Measurements from ENCODE around the gene AHNAK. TPM values are rescaled to one million over a fixed set of nuclear protein-coding genes. Genes with fewer than 3 reads are reported as not detected.

Gene AHNAK
- polyA plus RNA-seq, 6 donors from 2014 or later = 2.0 to 45.3 (median 15.9) TPM

DNA sequence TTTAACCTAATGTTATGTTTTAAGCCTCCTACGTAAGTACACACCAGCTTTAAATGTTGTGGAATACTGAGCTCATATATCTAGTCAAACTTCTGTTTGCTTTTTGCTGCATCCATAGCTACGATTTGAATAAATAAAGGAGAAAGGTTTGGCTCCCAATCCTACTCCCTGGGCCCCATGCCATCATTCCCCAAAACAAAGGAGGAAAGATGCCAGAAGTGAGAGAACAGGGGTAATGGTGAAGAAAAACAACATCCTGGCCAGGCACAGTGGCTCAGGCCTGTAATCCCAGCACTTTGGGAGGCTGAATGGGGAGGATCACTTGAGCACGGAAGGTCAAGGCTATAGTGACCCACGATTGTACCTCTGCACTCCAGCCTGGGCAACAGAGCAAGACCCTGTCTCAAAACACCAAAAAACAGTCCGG, 101.3 kb downstream of the AHNAK start:
- H3K4me3 Mint-ChIP-seq = peak overlapping the region in 4 of 8 donors; percentile 85 to 95 (median 92)
- peak overlapping the region in 2 of 6 donors; percentile 79 to 95 for H3K27ac Mint-ChIP-seq

DNA sequence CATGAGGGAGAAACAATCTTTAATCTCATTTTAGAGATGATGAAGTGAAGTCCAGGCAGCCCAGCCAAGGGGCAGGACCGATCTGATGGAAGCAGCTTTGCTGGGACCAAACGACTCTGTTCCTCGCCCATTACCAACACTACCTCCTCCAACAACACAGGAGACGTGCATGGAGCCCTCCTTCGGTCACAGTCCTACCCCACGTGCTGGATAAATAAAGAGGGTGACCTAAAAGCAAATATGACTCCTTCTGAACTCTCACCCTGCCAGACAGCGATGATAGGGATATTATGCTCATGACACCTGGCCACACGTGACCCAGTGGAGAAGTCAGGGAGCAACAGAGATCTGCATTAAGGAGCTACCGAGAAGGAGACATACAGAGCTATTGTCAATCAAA, 101.8 kb downstream of the AHNAK start:
- H3K4me1 Mint-ChIP-seq = peaks cover 17 to 45% (median 33%) of the 10 kb centered on the region in 3 donors
- H3K9me3 Mint-ChIP-seq = no peaks in the 10 kb centered on the region
- no peaks in the 10 kb centered on the region for H3K36me3 Mint-ChIP-seq
- ATAC-seq (ENCODE audit: low read depth in 2 of 2) = no peak
- no peak for DNase-seq
- H3K4me3 Mint-ChIP-seq = peak overlapping the region; percentile 84 to 95 (median 91)
- peaks cover 11 to 23% (median 15%) of the 10 kb centered on the region in 3 donors for H3K27me3 Mint-ChIP-seq
- peak overlapping the region; percentile 89 to 97 (median 95) for H3K27ac Mint-ChIP-seq

More for the DNA sequence above, 101.3 kb downstream of the AHNAK start:
- Mint-ChIP-seq H3K36me3 (no peaks in the 10 kb centered on the region), H3K27me3 (peaks cover 11 to 23% (median 16%) of the 10 kb centered on the region in 3 donors), H3K9me3 (no peaks in the 10 kb centered on the region), H3K4me1 (peaks cover 17 to 45% (median 30%) of the 10 kb centered on the region in 3 donors)
- ATAC-seq (ENCODE audit: low read depth in 2 of 2) (no peak), DNase-seq (no peak)

DNA sequence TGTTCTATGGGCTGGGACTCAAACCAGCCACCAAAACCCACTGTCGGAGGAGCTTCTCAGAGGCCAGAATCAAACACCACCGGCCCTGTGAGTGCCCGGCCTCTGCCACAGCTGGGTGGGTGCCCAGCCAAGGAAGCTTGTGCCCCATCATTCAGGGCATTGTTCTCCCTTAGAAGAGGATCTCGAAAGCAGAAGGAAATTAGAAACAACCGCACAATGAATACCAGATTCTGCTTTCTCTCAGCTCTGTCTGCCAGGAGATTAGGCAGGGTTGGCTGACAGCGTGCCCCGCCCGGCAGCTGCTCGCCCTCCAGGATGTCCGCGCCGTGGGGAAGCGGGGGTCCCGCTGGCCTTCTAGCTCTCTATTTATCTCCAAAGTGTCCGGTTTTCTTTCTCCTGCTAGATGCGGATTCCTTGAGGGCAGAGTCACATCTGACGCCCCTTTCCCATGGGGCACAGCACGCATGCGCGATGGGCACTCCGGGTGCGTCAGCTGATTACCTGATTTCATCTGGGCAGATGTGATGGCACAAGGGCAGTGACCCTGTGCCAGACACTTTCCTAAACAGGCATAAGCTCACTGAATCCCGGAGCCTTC, 102.3 kb downstream of the AHNAK start:
- Mint-ChIP-seq H3K9me3 (no peaks in the 10 kb centered on the region), H3K27me3 (peaks cover 11 to 23% (median 15%) of the 10 kb centered on the region in 3 donors), H3K27ac (peak overlapping the region; percentile 89 to 97 (median 95)), H3K4me1 (peaks cover 17 to 45% (median 35%) of the 10 kb centered on the region in 3 donors), H3K4me3 (peak overlapping the region; percentile 84 to 95 (median 91)), H3K36me3 (no peaks in the 10 kb centered on the region)
- ATAC-seq (ENCODE audit: low read depth in 2 of 2) (peak; percentile 95 to 98), DNase-seq (peak; percentile 76)

DNA sequence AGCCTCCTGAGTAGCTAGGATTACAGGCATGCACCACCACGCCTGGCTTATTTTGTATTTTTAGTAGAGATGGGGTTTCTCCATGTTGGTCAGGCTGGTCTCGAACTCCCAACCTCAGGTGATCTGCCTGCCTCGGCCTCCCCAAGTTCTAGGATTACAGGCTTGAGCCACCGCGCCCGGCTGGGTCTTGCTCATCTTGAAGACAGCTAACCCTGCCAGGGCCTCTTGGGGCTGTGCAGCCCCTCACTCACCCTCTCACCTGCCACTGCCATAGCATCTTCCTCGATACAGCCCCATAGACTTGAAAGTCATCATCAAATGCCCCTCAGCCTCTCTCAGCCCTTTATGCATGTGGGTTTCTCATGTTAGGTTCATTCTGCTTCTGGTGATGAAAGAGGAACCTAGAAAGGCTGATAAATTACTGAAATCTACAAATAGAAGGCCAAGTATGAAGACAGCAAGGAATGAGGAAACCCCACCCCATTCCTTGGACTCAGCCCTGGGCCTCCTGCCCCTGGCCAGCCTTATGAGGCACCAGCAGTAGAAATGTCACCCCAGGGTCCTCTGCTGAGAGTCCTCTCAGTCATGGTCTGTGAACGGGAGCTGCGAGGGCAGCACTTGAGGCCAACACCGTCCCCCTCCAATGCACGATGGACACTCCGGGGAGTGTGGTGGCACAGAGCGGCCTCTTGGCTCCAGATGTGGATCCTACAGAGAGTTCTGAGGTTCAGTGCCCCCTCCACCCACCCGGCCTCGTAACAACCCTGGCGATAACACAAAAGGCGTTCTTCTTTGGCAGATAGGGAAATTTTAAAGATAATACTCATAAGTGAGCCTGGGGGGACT, 103.0 kb downstream of the AHNAK start:
- no peaks in the 10 kb centered on the region for H3K36me3 Mint-ChIP-seq
- H3K27ac Mint-ChIP-seq = peak overlapping the region; percentile 89 to 97 (median 95)
- ATAC-seq (ENCODE audit: low read depth in 2 of 2) = peak; percentile 34 to 42
- no peaks in the 10 kb centered on the region for H3K9me3 Mint-ChIP-seq
- peaks cover 17 to 45% (median 35%) of the 10 kb centered on the region in 3 donors for H3K4me1 Mint-ChIP-seq
- peaks cover 11 to 22% (median 15%) of the 10 kb centered on the region in 3 donors for H3K27me3 Mint-ChIP-seq
- peak overlapping the region; percentile 84 to 95 (median 91) for H3K4me3 Mint-ChIP-seq
- DNase-seq = peak; percentile 29

DNA sequence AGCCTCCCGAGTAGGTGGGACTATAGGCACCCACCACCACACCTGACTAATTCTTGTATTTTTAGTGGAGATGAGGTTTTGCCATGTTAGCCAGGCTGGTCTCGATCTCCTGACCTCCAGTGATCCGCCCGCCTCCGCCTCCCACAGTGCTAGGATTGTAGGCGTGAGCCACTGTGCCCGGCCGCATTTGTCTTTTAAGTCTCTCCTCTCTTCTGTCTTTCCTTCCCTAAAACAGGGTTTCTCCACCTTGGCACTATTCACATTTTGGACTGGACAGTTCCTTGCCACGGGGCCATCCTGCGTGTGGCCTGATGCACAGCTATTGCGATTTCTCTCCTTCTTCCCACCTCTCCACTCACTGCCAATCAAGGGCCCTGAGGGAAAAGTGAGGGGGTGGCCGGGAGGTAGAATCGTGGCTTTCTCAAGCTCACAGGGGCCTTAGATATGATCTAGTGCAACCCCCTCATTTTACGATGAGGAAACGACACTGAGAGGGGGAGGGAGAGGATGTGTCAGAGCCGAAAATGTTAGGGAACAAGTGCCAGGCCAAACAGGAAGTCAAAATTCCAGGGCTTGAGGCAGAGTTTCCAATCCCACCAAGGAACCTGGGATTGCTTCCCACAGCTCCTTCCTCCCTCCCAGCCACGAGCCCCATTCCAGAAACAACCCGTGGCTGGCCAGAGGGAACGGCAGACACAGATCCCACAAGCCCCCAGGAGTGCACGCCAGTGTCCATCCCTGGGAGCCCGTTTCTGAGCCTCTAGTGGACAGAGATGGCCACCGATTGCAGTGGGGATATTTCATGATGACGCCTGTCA, 106.6 kb downstream of the AHNAK start:
- Mint-ChIP-seq H3K4me1 (peaks cover 28 to 42% (median 37%) of the 10 kb centered on the region in 3 donors), H3K4me3 (no peak overlapping the region), H3K36me3 (no peaks in the 10 kb centered on the region), H3K27me3 (no peaks in the 10 kb centered on the region), H3K9me3 (no peaks in the 10 kb centered on the region), H3K27ac (peak overlapping the region in 3 of 6 donors; percentile 58 to 70 (median 69))
- DNase-seq (no peak), ATAC-seq (ENCODE audit: low read depth in 2 of 2) (no peak)

DNA sequence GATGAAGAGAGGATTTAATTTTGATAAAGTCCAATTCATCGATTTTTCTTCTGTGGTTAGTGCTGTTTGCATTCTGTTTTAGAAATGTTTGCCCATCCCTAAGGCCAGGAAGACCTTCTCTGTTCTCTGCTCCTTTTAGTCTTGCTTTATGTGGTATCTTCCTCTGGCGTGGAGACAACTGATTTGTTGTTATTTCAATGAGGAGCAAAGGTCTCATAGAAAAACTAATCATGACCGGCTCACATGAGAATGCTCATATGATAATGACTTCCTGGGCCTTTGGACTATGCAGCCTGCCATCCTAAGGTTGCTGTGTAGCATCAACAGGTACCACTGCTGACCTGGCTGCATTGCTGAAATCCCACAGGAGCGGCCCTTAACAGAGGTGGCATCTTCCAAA, 108.0 kb downstream of the AHNAK start:
- H3K4me3 Mint-ChIP-seq = no peak overlapping the region
- H3K36me3 Mint-ChIP-seq = no peaks in the 10 kb centered on the region
- no peaks in the 10 kb centered on the region for H3K27me3 Mint-ChIP-seq
- H3K4me1 Mint-ChIP-seq = peaks cover 26 to 42% (median 36%) of the 10 kb centered on the region in 3 donors
- peak overlapping the region in 1 of 6 donors; percentile 67 for H3K27ac Mint-ChIP-seq
- DNase-seq = no peak
- no peak for ATAC-seq (ENCODE audit: low read depth in 2 of 2)
- H3K9me3 Mint-ChIP-seq = no peaks in the 10 kb centered on the region

DNA sequence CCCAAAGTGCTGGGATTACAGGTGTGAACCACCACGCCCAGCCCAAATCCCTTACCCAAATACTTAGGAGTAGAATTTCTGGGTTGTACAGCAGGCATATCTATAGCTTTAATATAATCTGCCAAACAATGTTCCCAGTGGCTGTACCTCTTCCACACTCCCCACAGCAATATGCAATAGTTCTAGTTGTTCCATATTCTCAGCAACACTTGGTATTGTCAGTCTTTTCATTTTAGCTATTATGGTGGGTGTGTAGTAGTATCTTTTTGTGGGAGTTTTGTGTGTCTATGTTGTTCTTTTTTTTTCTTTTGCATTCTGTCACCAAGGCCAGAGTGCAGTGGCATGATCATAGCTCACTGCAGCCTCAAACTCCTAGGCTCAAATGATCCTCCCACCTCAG, 109.0 kb downstream of the AHNAK start:
- Mint-ChIP-seq H3K36me3 (no peaks in the 10 kb centered on the region), H3K4me1 (peaks cover 28 to 46% (median 39%) of the 10 kb centered on the region in 3 donors), H3K27me3 (no peaks in the 10 kb centered on the region), H3K4me3 (no peak overlapping the region), H3K27ac (no peak overlapping the region), H3K9me3 (no peaks in the 10 kb centered on the region)
- ATAC-seq (ENCODE audit: low read depth in 2 of 2) (no peak), DNase-seq (no peak)

DNA sequence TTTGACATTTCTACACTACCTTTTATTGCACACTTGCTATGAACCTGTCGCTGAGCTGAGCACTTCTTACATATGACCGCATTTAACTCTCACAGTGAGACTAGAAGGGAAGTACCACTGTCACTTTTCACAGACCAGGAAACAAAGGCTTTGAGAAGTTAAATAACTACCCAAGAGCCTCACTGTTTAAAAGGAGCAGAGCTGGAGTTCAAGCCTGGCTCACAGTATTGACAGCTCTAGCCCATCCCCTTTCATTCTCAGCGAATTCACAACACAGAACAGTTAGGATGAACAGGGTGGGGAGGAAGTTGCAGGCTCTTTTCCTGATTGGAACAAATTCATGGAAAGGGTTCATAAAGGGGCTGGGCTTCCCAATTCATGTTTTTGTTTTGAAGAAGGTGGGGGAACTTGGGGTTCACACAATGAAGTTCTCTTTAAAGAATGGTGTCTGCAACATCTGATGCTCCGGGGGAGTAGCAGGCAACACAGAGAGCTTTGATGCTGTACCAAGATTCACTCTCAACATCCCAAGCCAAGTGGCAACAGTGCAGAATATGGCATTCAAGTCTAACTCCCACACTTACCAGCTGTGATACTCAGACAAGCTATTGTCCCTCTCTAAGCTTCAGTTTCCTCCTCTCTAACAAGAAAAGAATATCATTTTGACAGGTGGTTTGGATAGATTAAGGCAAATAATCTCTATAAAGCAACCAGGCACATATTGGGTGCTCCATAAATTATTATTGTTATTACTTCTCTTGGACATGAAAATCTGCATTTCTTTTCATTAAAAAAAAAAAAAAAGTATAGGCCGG, 110.6 kb downstream of the AHNAK start:
- Mint-ChIP-seq H3K9me3 (no peaks in the 10 kb centered on the region), H3K4me3 (peak overlapping the region in 2 of 8 donors; percentile 38 to 65), H3K36me3 (no peaks in the 10 kb centered on the region), H3K4me1 (peaks cover 32 to 52% (median 46%) of the 10 kb centered on the region in 3 donors), H3K27me3 (no peaks in the 10 kb centered on the region), H3K27ac (peak overlapping the region; percentile 17 to 87 (median 71))
- ATAC-seq (ENCODE audit: low read depth in 2 of 2) (peak; percentile 68 to 88), DNase-seq (peak; percentile 10)

DNA sequence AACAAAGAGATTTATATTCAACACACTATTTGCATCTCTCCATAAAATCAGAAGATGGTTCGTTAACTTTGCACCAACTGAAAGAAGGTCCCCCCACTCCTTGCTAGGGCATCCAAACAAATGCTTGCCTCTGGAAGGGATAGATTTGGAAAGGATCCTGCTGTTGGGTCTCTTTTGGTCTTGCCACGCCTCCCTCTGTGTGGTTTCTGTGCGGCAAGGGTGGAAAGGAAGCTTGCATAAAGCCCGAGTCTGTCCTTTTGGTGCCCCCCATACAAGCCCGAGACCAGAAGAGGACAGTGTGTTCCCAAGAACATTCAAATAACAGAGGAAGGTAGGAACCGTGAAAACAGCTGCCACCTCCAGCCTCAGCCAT, 112.7 kb downstream of the AHNAK start:
- ATAC-seq (ENCODE audit: low read depth in 2 of 2) (no peak), DNase-seq (no peak)
- peak overlapping the region in 7 of 8 donors; percentile 17 to 81 (median 50) for H3K4me3 Mint-ChIP-seq

DNA sequence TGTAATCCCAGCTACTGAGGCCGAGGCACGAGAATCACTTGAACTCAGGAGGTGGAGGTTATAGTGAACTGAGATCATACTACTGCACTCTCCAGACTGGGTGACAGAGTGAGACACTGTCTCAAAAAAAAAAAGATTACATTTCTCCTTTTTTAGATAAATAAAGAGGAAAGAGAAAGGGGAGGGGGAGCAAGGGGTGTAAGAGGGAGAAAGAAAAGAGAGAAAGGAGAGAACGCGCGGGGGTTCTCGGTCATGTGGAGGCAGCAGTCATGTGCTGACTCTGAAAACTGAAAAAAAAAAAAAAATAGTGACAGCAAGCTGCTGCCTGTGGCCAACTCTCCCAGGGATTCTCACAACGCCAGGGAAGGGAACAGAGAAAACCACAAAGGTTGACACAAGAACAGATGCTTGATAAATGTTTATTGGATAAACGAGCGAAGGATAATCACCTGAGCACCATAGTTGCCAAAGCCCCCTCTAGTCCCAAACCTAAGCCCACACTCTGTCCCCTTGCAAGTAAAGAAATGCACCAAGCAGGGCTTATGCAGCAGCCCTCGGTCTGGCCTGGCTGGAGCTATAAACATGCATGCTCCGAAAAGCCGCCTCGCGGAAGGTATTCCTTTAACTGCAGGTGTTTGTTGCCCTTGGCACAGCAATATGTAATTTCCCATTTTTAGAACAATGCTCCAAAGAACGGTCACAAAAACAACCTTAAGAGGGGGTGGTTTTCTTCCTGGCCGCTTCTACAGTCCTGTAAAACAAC, 113.3 kb downstream of the AHNAK start:
- DNase-seq = peak; percentile 6
- Mint-ChIP-seq H3K4me3 (peak overlapping the region in 7 of 8 donors; percentile 56 to 81 (median 70)), H3K9me3 (no peaks in the 10 kb centered on the region), H3K4me1 (peaks cover 36 to 54% (median 49%) of the 10 kb centered on the region in 3 donors), H3K27me3 (peaks cover 0 to 8% (median 6%) of the 10 kb centered on the region in 3 donors), H3K27ac (peak overlapping the region in 5 of 6 donors; percentile 30 to 95 (median 52)), H3K36me3 (no peaks in the 10 kb centered on the region)
- ATAC-seq (ENCODE audit: low read depth in 2 of 2) = peak; percentile 18 to 43

More for the DNA sequence above, 112.7 kb downstream of the AHNAK start:
- peaks cover 36 to 54% (median 49%) of the 10 kb centered on the region in 3 donors for H3K4me1 Mint-ChIP-seq
- no peaks in the 10 kb centered on the region for H3K9me3 Mint-ChIP-seq
- no peaks in the 10 kb centered on the region for H3K36me3 Mint-ChIP-seq
- H3K27ac Mint-ChIP-seq = peak overlapping the region in 5 of 6 donors; percentile 1 to 95 (median 35)
- H3K27me3 Mint-ChIP-seq = peaks cover 0 to 8% (median 6%) of the 10 kb centered on the region in 3 donors

DNA sequence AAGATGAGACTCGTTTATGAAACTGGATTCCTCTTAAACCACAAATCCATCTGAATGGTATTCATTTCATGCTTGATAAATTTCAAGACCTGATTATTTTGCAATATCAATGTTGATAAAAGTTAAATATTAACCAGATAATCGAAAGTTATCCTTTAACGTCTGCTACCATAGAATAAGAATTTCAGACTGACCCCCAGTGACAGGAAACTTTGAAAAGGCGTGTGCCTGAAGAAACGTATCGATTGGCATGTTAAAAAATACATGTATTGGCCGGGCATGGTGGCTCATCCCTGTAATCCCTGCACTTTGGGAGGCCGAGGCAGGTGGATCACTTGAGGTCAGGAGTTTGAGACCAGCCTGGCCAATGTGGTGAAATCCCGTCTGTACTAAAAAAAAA, 113.9 kb downstream of the AHNAK start:
- Mint-ChIP-seq H3K4me1 (peaks cover 36 to 54% (median 49%) of the 10 kb centered on the region in 3 donors), H3K27me3 (peaks cover 0 to 8% (median 6%) of the 10 kb centered on the region in 3 donors), H3K9me3 (no peaks in the 10 kb centered on the region), H3K27ac (no peak overlapping the region), H3K36me3 (no peaks in the 10 kb centered on the region), H3K4me3 (peak overlapping the region in 3 of 8 donors; percentile 32 to 80 (median 57))
- DNase-seq (no peak), ATAC-seq (ENCODE audit: low read depth in 2 of 2) (no peak)
